Measurements from ENCODE around the gene SLAIN2.

- TF ChIP-seq CTCF (conservative IDR thresholded peaks at IDR 0.05; ENCODE audit: low read depth in 2 of 2) (no peak), REST (IDR thresholded peaks at IDR 0.05; ENCODE audit: unreplicated experiment) (no peak), POLR2AphosphoS5 (IDR thresholded peaks at IDR 0.05; ENCODE audit: low read depth) (no peak), EZH2phosphoT487 (IDR thresholded peaks at IDR 0.05; ENCODE audit: unreplicated experiment) (no peak), CREB1 (CRISPR knock-in tag; IDR thresholded peaks at IDR 0.05; ENCODE audit: low read depth) (no peak), EZH2 (IDR thresholded peaks at IDR 0.05; ENCODE audit: low read depth, unreplicated experiment) (no peak), ZNF331 (CRISPR knock-in tag; IDR thresholded peaks at IDR 0.05; ENCODE audit: low read depth) (no peak)
- TF ChIP-seq, protein P1, sequence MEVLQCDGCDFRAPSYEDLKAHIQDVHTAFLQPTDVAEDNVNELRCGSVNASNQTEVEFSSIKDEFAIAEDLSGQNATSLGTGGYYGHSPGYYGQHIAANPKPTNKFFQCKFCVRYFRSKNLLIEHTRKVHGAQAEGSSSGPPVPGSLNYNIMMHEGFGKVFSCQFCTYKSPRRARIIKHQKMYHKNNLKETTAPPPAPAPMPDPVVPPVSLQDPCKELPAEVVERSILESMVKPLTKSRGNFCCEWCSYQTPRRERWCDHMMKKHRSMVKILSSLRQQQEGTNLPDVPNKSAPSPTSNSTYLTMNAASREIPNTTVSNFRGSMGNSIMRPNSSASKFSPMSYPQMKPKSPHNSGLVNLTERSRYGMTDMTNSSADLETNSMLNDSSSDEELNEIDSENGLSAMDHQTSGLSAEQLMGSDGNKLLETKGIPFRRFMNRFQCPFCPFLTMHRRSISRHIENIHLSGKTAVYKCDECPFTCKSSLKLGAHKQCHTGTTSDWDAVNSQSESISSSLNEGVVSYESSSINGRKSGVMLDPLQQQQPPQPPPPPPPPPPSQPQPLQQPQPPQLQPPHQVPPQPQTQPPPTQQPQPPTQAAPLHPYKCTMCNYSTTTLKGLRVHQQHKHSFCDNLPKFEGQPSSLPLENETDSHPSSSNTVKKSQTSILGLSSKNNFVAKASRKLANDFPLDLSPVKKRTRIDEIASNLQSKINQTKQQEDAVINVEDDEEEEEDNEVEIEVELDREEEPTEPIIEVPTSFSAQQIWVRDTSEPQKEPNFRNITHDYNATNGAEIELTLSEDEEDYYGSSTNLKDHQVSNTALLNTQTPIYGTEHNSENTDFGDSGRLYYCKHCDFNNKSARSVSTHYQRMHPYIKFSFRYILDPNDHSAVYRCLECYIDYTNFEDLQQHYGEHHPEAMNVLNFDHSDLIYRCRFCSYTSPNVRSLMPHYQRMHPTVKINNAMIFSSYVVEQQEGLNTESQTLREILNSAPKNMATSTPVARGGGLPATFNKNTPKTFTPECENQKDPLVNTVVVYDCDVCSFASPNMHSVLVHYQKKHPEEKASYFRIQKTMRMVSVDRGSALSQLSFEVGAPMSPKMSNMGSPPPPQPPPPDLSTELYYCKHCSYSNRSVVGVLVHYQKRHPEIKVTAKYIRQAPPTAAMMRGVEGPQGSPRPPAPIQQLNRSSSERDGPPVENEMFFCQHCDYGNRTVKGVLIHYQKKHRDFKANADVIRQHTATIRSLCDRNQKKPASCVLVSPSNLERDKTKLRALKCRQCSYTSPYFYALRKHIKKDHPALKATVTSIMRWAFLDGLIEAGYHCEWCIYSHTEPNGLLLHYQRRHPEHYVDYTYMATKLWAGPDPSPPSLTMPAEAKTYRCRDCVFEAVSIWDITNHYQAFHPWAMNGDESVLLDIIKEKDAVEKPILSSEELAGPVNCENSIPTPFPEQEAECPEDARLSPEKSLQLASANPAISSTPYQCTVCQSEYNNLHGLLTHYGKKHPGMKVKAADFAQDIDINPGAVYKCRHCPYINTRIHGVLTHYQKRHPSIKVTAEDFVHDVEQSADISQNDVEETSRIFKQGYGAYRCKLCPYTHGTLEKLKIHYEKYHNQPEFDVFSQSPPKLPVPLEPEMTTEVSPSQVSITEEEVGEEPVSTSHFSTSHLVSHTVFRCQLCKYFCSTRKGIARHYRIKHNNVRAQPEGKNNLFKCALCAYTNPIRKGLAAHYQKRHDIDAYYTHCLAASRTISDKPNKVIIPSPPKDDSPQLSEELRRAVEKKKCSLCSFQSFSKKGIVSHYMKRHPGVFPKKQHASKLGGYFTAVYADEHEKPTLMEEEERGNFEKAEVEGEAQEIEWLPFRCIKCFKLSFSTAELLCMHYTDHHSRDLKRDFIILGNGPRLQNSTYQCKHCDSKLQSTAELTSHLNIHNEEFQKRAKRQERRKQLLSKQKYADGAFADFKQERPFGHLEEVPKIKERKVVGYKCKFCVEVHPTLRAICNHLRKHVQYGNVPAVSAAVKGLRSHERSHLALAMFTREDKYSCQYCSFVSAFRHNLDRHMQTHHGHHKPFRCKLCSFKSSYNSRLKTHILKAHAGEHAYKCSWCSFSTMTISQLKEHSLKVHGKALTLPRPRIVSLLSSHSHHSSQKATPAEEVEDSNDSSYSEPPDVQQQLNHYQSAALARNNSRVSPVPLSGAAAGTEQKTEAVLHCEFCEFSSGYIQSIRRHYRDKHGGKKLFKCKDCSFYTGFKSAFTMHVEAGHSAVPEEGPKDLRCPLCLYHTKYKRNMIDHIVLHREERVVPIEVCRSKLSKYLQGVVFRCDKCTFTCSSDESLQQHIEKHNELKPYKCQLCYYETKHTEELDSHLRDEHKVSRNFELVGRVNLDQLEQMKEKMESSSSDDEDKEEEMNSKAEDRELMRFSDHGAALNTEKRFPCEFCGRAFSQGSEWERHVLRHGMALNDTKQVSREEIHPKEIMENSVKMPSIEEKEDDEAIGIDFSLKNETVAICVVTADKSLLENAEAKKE (CRISPR knock-in tag; IDR thresholded peaks at IDR 0.05): no peak
Observed at GRCh38 chr4:48372272-48372671, 30.9 kb downstream of the SLAIN2 start.

All from GM23338 (cell line).